ENCODE results near the gene CCL7.

CCL7 gene

DNA sequence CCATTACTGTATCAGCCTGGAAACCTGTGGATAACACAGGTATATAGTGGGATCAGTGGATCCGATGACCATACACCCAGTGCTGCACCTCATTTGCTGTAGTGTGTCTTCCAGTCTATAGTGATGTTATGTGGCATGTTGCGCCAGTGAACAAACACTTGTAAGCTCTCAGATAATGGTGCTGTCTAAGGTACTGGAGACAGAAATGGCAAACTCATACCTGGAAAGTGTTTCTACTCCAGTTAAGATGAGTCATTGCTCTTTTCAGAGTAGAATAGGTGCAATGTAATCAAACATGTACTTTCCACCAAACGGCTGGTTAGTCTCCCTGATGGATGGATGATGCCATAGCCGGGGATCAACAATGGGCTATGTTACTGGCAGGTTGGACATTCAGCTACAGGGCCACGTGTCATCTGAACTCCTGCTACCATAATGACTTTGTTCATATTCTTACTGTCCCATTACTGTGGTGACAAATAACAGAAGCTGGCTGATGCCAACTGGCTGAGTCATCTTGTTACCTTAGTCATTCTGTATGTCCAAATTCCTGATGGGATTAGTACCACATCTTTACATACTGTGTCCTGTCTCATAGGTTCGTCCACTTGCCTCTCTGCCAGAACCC lies 21.8 kb downstream of the CCL7 start:
- no peak for DNase-seq

DNA sequence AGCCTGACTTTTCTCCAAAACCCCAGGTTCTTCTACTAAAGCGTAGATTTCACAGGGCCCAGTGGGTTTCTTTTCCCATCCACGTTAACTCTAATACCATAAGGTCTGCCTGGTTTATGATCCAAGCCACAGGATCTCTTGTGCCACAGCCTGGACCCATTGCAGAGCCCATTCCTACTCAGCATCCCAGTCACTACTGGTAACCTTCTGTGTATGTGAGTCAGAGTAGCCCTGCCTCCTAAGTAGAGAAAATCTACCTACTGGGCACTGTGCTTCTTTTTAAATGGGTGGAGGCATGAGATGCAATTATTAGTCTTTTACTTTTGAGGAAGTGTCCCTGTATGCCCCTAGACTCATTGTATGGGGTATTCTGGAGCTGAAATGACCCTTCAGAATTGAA lies 29.0 kb downstream of the CCL7 start:
- no peak for DNase-seq

DNA sequence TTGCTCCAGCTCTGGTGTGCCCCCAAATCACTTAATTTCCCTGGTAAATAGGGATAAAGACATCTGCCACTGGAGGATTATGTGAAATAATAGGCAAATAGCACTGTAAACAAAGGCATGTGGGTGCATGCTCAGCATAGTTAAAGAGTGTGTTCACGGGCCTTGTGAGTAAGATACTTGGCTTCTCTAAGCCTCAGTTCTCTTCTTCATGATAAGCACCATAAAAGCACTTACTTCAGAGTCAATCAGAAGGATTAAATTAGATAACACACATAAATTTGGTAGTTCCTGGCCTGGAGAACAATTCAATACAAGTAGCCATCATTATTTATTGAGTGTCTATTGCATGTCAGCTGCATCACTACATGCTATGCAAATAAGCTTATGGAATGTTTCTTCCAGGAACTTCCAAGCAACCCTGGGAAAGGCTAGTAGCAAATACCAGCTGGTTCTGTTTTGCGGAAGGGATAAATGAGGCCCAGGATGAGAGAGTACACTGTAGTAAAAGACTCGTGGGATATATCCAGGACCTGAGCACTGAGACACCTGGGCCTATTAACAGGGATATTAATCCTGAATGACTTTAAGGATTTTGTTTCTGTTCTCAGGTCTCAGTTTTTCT lies 30.0 kb downstream of the CCL7 start:
- DNase-seq: no peak

DNA sequence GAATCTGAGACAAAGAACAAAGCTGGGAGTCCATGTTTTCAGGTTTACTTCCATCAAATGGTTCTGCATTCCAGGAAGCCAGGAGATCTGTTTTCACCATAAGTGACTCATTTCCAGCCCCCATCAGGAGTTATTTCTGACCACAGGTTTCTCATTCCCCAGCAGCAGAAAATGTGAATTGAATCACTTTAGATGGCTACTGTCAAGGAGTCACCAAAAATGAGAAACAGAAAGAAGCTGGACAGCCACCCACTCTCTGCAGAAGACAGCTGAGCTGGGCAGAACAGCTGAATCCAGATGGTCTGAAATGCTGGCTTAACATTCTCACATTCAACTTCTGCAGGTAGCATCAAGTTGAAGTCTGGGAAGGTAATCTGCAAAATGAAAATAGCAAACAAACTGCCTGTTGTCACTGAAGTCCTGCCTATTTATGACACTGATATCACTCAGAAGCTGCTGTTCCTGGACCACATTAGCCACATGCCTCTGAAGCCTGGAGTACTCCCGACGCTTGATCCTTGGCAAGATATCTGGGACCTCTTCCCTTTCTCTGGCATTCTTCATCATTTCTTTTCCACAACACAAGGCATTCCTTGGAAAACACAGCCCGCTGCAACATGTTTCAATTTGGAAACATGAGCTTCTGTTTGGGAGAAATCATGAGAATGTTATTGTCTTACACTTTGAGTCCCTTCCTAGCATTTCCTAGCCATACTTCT lies 30.8 kb downstream of the CCL7 start:
- no peak for DNase-seq

DNA sequence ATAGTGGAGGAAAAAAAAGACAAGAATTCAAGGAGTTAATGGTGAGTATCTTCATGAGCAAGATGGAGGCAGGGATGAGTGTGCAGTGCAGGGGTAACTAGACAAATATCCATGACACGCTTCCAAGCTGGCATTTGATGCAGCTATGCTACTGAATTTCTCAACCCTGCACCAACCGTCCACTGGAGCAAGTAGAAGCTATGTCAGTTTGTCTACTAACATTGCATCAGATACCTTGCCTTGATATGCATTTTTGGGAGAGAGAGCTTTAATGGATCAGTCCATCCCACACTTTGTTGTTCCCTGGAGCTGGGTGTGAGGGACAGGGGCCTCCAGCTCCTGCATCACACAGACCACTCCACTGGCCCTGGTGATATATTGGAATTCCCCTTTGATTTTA lies 32.0 kb downstream of the CCL7 start:
- DNase-seq: no peak

DNA sequence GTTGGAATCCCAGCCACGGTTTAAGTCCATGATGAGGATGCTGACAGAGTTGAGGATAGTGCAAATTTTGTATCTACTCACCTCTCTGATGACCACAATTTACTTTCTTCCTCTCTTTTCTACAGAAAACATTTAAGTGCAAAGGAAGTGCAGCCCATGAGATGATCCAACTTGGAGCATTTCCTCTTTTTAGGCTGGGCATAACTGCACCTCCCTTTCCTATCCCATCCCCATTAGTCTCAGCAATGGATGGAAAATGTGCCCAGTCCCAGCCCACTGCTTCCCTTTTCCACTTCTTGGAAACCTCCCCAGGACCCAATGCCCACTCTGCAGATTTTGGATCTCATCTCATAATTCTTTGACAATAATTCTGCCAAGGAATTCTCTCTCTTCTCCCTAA lies 32.6 kb downstream of the CCL7 start:
- DNase-seq: no peak

DNA sequence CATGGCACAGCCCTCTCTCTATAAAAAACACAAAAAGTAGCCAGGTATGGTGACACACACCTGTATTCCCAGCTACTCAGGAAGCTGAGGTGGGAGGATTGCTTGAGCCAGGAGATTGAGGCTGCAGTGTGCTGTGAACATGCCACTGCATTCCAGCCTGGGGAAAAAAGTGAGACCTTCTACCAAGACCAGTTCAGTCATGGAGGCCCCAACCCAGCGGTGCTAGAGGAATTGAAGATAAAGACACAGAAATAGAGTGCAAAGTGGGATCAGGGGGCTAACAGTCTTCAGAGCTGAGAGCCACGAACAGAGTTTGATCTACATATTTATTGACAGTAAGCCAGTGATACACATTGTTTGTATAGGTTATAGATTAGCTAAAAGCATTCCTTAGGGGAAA lies 33.6 kb downstream of the CCL7 start:
- no peak for DNase-seq

DNA sequence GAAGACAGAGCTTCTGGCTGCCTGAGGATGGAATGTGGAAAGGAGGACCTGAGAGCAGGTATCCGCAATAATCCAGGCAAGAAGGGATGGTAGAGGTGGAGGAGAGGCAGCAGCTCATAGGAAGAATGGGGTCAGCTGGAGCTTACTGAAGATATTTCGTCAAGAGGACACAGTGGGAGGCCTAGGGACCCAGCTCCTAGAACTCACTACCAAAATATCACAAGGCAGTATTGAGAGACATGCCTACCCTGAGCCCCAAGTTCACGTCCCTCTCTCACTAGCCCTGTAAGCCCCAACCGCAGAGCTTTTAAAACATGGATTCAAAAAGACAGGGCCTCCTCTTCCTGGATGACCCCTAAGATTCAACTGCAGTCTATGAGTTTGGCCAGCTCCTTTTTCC lies 35.0 kb downstream of the CCL7 start:
- DNase-seq: no peak

DNA sequence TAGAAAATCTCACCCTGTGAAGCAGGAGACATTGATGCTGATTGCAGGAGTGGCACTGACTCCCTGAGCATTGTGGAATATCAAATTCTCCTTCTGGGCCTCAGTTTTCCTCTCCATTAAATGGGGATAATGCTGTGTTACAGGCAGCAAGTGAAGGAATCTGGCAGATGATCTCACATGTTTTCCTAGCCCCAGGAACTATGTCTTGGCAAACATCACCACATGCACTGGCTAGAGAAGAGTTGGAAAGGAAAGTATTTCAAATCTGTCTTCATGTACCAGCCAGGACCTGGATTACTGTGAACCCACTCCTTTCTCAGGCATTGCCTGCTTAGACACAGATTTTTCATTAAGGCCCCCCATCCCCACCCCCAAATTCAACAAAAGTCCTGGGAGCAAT lies 35.6 kb downstream of the CCL7 start:
- DNase-seq: no peak

DNA sequence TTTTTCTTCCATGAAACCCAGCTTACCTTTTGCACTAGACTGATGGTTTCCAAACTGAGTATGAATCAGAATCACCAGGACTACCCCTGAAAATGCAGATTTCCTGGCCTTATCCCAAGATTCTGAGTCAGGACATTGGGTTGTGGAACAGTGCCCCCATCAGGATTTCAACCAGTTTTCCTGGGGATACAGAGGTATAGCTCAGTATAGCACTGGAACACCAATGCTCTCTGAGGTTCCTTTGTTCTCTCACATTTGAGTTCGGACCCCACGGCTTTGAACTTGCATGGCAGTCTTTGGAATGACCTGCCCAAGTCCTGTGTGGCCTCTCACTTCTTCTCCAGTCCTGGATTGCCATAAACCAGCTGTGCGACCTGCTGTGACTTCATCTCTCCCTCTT lies 36.4 kb downstream of the CCL7 start:
- no peak for DNase-seq

DNA sequence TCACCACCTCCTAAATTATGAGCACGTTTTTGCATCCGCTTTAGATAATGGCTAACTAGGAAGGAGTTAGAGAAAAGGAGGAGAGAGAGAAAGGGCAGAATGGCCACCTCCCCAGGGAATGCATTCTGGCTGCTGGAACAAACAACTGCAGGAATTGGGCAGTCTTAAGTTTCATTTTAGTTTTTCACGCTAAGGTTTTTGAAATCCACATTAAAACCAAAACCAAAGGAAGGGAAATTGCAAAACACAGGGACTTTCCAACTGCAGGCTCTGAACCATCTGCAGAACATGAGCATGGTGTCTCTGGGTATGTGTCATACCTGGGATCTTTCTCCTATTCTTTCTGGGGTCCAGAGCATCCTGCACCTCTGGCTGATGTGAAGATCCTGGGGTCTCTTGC lies 37.1 kb downstream of the CCL7 start:
- DNase-seq: no peak

DNA sequence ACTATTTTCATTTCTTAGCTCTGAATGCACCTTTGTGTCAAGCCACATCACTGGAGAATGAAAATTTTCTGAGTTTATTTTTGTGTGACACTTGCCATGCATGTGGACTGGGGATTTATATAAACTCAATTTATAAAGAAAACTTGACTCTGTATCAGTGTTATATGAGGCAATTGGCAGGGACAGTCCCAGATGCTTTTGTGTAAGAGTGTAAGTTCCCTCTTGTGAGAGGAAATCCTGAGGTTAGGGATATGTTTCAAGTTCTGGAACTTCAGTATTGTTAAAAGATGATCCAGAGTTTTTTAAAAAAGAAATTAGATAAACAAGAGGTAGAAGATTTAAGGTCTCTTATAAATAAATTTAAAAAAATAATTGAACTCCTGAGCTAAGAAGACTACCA lies 38.4 kb downstream of the CCL7 start:
- no peak for DNase-seq

DNA sequence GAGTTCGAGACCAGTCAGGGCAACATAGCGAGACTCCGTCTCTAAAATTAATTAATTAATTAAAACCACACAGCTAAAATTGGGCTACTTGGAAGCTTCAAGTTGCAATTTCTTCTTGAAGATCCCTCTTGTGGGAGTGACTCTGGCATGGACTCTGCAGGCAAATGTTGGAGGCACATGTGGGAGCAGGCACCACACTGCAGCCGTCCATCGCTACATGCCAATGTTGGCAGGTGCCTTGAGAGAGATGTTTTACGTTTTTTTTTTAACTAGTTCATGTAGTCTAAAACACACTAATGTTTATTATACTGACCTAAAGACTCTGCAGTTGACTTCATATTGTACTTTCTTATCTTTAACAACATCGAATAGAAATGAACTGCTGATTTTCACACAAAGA lies 41.3 kb downstream of the CCL7 start:
- DNase-seq: no peak

DNA sequence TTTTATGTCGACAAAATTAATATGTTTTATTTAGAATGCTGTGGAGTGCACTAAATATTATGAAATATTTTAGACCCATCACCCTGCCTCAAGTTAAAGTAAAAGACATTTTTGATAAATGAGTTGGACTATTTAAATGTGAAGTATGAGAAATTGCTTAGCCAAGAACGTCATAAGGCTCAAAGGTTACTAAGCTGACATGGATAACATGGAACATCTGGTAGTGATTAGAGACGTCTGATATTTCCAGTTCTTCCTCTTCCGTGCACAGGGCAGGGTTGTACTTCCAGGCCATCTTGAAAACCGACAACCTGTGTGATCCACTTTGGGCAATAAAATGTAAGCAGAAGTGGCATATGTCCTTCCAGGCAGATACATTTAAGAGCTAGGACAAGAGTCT lies 42.1 kb downstream of the CCL7 start:
- no peak for DNase-seq

DNA sequence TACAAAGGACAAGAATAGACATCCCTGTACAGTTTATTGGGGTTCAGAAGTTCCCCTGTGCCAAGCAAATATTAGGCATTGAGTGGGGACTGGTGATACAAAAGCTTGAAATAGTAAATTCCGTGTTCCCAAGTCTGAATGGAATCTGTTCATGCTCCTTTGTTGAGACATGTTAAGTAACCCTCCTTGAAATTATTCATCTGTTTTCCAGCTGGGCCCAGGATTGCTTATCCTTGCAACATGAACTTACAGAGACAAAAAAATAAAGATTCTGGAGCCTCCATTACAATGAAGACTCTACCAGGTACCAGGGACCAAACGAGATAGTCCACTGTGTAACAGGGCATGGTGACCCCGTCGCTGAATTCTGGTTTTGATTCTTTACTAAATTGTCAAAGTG lies 43.1 kb downstream of the CCL7 start:
- DNase-seq: no peak

DNA sequence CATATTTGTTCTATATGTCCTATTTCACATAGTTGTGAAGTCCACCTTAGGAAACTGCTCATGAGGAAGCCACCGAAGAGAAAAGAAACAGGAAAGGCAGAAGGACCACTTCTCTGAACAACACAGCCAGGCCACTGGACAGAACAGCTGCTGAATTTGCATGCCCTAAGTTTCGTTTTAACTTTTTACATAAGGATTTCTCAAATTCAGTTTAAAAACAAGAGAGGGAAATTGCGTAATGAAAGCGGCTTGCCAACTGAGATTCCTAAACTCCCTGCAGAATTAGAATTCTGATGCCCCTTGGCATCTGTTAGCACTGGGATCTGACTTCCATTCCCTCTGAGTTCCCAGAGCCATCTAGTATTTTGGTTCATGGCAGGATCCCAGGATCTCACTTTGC lies 44.3 kb downstream of the CCL7 start:
- no peak for DNase-seq

DNA sequence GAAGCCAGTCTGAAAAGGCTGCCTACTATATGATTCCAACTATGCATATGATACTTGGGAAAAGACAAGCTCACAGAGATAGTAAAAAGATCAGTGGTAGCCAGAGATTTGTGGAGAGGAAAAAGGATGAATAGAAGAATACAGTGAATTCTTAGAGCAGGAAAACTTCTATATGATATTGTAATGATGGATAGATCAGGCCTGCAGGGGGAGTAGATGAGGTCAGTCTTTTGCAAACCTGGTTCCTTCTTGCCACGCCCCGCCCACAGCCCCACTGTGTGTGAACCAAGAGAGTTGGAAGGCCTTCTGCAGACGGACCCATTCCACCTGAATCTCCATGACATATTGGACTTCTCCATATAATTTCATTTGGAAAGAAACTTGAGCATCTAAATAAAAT lies 48.5 kb downstream of the CCL7 start:
- no peak for DNase-seq

DNA sequence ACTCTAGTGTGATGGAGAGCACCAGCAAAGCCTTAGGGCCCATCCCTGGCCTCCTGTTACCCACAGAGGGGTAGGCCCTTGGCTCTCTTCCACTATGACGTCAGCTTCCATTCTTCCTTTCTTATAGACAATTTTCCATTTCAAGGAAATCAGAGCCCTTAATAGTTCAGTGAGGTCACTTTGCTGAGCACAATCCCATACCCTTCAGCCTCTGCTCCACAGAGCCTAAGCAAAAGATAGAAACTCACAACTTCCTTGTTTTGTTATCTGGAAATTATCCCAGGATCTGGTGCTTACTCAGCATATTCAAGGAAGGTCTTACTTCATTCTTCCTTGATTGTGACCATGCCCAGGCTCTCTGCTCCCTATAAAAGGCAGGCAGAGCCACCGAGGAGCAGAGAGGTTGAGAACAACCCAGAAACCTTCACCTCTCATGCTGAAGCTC lies 49.0 kb downstream of the CCL7 start, which contains the start of gene CCL8:
TSS of gene CCL8 (plus strand) at position 397 of the 445 bp plus-strand sequence. CDS start 67 bp downstream, outside the sequence.
- DNase-seq: no peak
